Ishikawa (cell line): ENCODE measurements around the gene TNS1.

Source experiments
- CEBPB ChIP-seq: IDR thresholded peaks from 2 replicates; pipeline ENCODE4 v1.6.1; 2012
- CREB1 ChIP-seq: IDR thresholded peaks from 2 replicates; pipeline ENCODE4 v1.6.1; 2012; ENCODE audit warnings: low read depth
- EGR1 ChIP-seq: IDR thresholded peaks from 2 replicates; pipeline ENCODE4 v1.6.1; 2012
- EP300 ChIP-seq: IDR thresholded peaks from 2 replicates; pipeline ENCODE4 v1.6.1; 2012; ENCODE audit warnings: borderline replicate concordance
- FOXM1 ChIP-seq: IDR thresholded peaks from 2 replicates; pipeline ENCODE4 v1.6.1; 2012; ENCODE audit warnings: low read depth, borderline replicate concordance
- NFIC ChIP-seq: IDR thresholded peaks from 2 replicates; pipeline ENCODE4 v1.6.1; 2012
- RAD21 ChIP-seq: IDR thresholded peaks from 2 replicates; pipeline ENCODE4 v1.6.1; 2012; ENCODE audit warnings: low read depth
- TAF1 ChIP-seq: IDR thresholded peaks from 2 replicates; pipeline ENCODE4 v1.6.1; 2012; ENCODE audit warnings: low read depth, mild to moderate bottlenecking
- TCF12 ChIP-seq: IDR thresholded peaks from 2 replicates; pipeline ENCODE4 v1.6.1; 2012; ENCODE audit warnings: low read depth
- TEAD4 ChIP-seq: IDR thresholded peaks from 2 replicates; pipeline ENCODE4 v1.6.1; 2012
- YY1 ChIP-seq: IDR thresholded peaks from 2 replicates; pipeline ENCODE4 v1.6.1; 2012; ENCODE audit warnings: low read depth
- ZBTB7A ChIP-seq: IDR thresholded peaks from 2 replicates; pipeline ENCODE4 v1.6.1; 2012; ENCODE audit warnings: low read depth
- TF ChIP-seq, protein P1 (sequence below): IDR thresholded peaks from 2 replicates; pipeline ENCODE4 v1.6.1; 2012
- TF ChIP-seq, protein P2 (sequence below): IDR thresholded peaks from 2 replicates; pipeline ENCODE4 v1.6.1; 2012; ENCODE audit warnings: low read depth, mild to moderate bottlenecking
- TF ChIP-seq, protein P3 (sequence below): IDR thresholded peaks from 2 replicates; pipeline ENCODE4 v1.6.1; 2012

TNS1 gene

DNA sequence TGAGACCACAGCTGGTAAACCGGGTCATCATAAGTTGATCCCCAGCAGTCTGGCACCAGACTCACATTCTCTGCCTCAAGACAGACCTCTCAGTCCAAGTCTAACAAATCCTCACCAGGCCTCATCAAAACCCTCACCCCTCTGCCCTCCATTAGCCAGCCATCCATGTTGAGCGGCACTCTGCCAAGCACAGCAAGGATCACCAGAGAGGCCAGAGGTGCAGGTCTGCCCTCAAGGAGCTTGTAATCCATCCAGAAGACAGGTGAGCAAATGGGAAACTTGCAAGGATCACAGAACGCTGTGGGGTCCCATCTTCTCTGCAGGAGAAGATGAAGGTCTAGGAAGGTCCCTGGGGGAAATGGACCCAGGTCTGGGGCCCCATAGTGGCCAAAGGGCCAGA lies 63.6 kb downstream of the TNS1 start:
- TF ChIP-seq TEAD4: no peak
- TF ChIP-seq, protein P1, sequence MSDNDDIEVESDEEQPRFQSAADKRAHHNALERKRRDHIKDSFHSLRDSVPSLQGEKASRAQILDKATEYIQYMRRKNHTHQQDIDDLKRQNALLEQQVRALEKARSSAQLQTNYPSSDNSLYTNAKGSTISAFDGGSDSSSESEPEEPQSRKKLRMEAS: no peak
- TF ChIP-seq, protein P2, sequence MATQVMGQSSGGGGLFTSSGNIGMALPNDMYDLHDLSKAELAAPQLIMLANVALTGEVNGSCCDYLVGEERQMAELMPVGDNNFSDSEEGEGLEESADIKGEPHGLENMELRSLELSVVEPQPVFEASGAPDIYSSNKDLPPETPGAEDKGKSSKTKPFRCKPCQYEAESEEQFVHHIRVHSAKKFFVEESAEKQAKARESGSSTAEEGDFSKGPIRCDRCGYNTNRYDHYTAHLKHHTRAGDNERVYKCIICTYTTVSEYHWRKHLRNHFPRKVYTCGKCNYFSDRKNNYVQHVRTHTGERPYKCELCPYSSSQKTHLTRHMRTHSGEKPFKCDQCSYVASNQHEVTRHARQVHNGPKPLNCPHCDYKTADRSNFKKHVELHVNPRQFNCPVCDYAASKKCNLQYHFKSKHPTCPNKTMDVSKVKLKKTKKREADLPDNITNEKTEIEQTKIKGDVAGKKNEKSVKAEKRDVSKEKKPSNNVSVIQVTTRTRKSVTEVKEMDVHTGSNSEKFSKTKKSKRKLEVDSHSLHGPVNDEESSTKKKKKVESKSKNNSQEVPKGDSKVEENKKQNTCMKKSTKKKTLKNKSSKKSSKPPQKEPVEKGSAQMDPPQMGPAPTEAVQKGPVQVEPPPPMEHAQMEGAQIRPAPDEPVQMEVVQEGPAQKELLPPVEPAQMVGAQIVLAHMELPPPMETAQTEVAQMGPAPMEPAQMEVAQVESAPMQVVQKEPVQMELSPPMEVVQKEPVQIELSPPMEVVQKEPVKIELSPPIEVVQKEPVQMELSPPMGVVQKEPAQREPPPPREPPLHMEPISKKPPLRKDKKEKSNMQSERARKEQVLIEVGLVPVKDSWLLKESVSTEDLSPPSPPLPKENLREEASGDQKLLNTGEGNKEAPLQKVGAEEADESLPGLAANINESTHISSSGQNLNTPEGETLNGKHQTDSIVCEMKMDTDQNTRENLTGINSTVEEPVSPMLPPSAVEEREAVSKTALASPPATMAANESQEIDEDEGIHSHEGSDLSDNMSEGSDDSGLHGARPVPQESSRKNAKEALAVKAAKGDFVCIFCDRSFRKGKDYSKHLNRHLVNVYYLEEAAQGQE: no peak
- TF ChIP-seq CREB1: no peak
- TF ChIP-seq NFIC: no peak

DNA sequence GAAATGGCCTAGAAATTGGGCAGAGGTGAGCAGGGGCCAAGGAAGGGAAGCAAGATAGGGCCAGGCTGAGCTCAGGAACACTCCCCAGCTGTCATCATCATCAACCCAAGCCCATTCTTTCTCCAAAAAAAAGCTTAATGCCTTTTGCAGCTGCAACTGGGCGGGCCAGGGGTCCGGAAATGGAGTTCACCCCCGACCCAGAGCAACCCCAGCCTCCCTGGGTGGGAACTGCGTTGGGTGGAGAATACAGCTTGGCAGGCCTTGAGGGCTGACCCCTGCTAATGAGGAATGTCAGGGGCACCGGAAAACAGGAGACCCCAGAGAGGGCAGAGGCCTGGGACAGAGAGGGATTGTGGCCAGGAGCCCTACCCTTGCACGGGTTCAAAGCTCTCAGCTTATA lies 64.8 kb downstream of the TNS1 start:
- TF ChIP-seq EP300 (no peak), TCF12 (no peak), RAD21 (no peak), CEBPB (no peak), TEAD4 (no peak), ZBTB7A (no peak), EGR1 (no peak), NFIC (no peak), CREB1 (no peak), YY1 (no peak), FOXM1 (no peak), TAF1 (no peak)
- TF ChIP-seq, protein P3, sequence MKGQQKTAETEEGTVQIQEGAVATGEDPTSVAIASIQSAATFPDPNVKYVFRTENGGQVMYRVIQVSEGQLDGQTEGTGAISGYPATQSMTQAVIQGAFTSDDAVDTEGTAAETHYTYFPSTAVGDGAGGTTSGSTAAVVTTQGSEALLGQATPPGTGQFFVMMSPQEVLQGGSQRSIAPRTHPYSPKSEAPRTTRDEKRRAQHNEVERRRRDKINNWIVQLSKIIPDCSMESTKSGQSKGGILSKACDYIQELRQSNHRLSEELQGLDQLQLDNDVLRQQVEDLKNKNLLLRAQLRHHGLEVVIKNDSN: no peak
- TF ChIP-seq, protein P2: no peak
- TF ChIP-seq, protein P1: no peak

DNA sequence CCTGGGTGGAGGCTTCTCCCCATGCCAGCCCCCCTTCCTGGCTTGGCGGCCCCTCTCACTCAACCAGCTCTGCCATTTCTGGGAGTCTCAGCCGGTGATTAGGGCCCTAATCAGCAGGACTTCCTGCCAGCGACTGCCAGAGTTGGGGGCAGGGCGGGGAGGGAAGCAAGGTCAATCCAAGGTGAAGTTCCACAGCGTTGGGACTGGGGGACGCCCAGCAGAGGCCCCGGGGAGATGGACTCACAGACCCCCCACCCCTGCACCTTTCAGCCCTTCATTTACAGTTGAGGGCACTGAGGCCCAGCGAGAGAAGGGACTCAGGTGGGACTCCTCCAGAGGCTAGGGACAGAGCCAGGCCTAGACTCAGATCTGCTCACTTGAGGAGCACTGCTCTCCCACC lies 65.3 kb downstream of the TNS1 start:
- TF ChIP-seq, protein P3: no peak
- TF ChIP-seq CEBPB (no peak), EGR1 (no peak), TAF1 (no peak), TCF12 (no peak), ZBTB7A (no peak), NFIC (no peak), RAD21 (no peak), YY1 (no peak)

DNA sequence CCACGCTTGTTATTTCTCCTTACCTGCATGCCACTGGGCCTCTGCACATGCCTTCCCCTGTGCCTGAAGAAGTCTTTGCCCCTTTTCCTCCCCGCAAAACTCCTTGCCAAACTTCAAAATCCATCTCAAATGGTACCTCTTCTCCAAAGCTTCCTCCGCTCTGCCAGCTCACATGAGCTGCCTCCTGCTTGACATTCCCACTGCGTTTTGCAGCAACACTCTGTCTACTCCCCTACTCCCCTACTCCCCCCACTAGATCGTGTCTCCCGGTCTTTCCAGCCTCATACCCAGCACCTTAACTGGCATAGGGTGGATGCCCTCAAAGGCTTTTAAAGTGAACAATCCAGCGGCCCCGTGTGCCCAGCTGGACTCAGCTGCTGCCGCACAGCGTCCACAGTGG lies 65.8 kb downstream of the TNS1 start:
- TF ChIP-seq, protein P1: no peak
- no peak for TF ChIP-seq TEAD4
- no peak for TF ChIP-seq FOXM1
- TF ChIP-seq RAD21: no peak
- TF ChIP-seq EP300: no peak
- no peak for TF ChIP-seq TCF12
- TF ChIP-seq NFIC: no peak
- no peak for TF ChIP-seq CEBPB
- TF ChIP-seq, protein P3: no peak
- TF ChIP-seq YY1: no peak
- no peak for TF ChIP-seq TAF1
- no peak for TF ChIP-seq ZBTB7A
- TF ChIP-seq, protein P2: no peak
- no peak for TF ChIP-seq CREB1
- no peak for TF ChIP-seq EGR1
